NCI-H1436 (cell line): ENCODE data around the gene MSL2.
A peak's percentile ranks its signal among the peaks of the same experiment; 100 is the strongest.
"Not testable (repeated sequence)": the region's sequence is repeated elsewhere in the genome, so short reads cannot be mapped to it uniquely, and the experiment has no call there.

Experiments used
- DNase-seq: peaks from one replicate; lab custom pipeline; 2025; lab: John Stamatoyannopoulos, UW

MSL2 gene

DNA sequence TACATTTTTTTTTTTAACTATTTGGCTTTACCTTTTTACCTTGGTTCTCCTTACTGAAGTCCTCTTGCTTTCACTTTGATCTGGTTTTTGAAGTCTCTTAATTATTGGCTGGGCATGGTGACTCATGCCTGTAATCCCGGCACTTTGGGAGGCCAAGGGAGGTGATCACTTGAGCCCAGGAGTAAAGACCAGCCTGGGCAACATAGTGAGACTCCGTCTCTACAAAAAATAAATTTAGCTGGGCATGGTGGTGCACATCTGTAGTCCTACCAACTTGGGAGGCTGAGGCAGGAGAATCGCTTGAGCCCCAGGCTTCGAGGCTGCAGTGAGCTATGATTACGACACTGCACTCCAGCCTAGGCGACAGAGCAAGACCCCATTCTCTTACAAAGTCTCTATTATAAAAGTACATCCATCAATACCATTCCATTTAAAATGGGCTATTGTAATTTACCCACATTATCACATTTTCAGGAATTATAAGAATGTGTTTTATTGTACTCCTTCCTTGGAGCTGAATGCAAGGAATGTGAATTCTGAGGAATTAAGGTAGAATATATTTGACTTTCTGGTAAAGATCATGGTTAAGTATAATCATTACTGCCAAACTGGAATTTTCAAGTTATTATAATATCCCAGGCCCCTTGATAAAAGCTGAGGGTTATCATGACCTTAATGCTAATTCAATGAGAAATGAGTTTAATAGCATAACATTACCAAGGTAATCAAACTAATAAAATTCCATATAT is 49.0 kb downstream of the MSL2 start:
- DNase-seq: no peak

DNA sequence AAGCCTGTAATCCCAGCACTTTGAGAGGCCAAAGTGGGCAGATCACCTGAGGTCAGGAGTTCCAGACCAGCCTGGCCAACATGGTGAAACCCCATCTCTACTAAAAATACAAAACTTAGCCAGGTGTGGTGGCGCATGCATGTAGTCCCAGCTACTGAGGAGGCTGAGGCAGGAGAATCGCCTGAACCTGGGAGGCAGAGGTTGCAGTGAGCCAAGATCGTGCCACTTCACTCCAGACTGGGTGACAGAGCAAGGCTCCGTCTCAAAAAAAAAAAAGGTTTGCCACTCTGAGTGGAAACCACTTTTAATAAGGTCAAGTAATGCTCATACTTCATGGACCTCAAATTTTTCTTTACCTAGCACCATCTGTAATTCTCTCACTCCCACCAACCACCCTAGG is 51.7 kb downstream of the MSL2 start:
- DNase-seq: not testable (repeated sequence)

DNA sequence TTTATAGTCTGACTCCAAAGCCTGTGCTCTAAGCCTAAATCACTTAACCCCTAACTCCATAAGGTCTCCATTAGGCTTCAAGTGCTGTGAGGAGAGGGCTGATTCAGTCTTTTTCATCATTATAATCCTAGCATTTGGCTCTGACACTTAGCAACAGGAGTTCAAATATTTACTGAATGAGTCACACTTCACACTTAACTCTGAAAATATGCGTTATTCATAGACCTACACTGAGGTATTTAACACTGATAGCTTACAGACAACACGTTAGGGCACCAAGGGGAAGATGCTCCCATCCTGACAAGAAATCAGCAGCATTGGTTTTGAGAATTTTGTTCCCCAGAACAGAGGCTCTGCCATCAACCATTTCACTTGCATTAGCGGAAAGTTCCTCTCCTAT is 53.5 kb downstream of the MSL2 start:
- no peak for DNase-seq

DNA sequence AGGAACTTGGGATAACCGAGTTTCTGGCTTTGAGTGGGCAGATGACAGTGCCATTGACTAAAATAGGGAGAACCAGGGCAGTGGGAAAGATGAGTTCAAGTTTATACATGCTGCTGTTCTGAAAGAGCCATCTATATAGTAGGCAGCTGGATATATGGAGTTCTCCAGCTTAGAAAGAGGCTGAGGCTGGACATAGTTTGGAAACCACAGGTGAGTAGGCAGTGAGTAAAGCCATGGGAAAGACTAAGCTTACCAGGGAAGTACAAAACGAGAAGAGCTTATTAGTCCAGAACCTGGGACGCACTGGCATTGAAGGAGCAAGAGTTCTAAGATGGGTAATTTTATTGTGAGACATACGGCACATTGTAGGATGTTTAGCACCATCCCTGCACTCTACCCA is 54.2 kb downstream of the MSL2 start:
- no peak for DNase-seq

DNA sequence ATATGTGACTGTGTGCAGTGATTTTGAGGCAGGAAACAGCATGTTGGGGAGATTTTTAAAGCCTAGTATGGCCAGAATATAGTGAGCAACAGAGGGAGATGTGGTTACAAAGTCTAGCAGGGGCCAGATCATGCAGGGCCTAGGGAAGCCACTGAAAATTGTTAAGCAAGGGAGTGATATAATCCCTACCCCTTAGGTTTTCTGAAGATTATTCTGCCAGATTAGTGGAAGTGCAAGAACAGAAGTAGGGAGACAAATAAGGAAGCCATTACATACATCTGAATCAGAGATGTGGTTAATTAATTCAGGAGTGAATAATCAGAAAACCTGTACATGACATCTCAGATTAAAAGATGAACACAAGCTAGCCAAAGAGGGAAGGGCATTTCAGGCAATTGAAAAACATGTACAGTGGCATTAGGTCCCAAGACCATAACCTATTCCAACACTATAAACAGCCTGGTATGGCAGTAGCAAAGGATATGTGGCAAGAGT is 54.8 kb downstream of the MSL2 start:
- no peak for DNase-seq

DNA sequence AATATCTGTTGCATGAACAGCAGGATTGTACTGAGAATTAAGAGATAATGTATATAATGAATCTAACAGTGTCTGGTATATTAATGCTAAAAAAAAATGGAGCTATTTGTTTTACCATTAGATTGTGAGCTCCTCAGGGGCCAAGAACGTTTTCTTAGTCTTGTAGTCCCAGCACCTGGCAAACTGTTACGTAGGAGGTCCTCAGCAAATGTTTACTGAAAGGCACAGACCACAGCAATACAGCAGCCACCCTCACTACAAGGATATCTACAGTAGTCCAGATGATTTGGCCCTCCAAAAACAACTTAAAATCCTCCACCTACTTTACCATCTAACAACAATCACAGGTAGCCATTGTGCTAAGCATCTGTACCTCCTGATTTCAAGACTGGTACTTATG is 59.7 kb downstream of the MSL2 start:
- peak; percentile 33 for DNase-seq

DNA sequence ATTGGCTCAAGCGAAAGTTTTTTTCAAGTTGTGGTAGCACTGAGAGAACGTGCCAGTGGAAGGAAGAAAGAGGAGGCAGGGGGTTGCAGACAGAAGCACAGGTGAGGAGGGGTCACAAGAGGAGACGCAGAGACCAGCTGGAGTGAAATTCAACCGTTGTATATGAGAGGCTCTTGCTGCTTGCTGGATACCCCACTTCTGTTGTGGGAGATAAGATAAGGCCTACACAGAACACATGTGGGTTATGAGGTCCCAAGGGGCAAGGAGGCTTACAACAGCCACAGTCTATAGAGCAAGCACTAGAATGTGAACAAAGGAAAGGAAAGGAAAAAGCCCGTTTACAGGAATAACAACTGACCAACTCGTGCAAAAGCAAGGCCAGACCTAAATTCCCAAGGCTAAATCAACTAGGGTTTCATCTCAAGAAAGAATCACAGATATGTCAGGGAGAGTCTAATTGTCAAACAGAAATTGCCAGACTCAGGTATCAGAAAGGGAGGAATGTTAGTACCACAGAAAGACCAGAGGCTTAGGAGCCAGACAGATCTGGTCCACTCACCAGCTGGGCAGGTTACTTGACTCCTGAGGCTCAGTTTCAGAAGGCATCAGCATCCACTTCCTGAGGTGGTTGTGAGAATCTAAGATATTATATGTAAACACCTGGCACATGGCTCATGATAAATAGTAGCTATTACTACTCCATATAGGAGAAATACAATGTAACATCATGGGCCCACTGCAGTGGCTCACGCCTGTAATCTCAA is 60.9 kb downstream of the MSL2 start:
- DNase-seq: no peak

DNA sequence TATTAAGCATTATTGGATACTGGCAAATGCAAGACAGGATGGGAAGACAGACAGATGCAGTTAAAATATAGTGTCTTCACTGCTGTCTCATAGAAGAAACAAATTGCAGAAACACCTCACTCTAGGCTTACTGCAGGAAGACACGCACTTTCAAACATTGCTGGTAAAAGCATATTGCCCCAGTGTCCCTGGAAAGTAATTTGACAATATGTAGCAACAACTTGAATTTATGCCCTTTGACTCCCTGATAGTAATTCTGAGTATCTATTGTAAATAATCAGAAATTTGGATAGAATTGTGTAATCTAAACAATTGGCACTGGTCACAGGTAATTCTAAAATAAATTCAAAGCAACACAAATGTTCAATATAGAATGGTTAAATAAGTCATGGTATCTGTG is 62.0 kb downstream of the MSL2 start:
- DNase-seq: no peak

DNA sequence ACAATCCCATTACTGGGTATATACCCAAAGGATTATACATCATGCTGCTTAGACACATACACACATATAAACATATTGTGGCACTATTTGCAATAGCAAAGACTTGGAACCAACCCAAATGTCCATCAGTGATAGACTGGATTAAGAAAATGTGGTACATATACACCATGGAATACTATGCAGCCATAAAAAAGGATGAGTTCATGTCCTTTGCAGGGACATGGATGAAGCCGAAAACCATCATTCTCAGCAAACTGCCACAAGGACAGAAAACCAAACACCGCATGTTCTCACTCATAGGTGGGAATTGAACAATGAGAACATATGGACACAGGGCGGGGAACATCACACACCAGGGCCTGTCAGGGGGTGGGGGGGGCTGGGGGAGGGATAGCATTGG is 64.5 kb downstream of the MSL2 start:
- not testable (repeated sequence) for DNase-seq

DNA sequence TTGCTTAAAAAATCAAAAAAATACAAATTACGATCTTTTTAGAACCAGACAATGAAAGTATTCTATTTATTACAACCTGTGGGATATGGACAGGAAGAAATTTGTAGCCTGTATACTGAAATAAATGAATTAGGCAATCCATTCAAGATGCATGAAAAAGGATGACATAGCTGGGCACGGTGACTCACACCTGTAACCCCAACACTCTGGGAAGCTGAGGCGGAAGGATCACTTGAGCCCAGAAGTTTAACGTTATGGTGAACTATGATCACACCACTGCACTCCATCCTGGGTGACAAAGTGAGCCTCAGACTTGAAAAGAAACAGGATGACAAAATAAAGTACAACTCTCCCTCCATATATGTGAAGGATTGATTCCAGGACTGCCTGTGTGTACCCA is 74.1 kb downstream of the MSL2 start:
- no peak for DNase-seq

DNA sequence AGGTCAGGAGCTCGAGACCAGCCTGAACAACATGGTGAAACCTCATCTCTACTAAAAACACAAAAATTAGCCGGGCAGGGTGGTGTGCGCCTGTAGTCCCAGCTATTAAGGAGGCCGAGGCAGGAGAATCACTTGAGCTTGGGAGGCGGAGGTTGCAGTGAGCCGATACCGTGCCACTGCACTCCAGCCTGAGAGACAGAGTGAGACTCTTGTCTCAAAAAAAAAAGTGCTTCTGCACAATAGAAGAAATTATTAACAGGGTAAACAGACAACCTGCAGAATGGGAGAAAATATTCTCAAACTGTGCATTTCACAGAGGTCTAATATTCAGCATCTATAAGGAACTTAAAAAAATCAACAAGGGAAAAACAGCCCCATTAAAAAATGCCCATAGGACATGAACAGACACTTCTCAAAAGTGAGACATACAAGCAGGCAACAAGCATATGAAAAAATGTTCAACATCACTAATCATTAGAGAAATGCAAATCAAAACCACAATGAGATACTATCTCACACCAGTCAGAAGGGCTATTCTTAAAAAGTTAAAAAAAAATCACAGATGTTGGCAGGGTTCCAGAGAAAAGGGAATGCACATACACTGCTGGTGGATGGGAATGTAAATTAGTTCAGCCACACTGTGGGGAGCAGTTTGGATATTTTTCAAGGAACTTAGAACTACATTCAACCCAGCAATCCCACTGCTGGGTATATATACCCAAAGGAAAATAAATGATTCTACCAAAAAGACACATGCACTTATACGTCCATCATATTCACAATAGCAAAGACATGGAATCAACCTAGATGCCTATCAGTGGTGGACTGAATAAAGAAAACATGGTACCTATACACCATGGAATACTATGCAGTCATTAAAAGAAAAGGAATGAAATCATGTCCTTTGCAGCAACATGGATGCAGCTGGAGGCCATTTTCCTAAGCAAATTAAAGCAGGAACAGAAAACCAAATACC is 75.5 kb downstream of the MSL2 start:
- no peak for DNase-seq

DNA sequence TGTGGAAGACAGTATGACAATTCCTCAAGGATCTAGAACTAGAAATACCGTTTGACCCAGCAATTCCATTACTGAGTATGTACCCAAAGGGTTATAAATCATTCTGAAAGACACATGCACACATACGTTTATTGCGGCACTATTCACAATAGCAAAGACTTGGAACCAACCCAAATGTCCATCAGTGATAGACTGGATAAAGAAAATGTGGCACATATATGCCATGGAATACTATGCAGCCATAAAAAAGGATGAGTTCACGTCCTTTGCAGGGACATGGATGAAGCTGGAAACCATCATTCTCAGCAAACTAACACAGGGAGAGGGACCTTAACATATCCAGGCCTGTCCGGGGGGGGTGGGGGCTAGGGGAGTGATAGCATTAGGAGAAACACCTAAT is 76.4 kb downstream of the MSL2 start:
- not testable (repeated sequence) for DNase-seq

DNA sequence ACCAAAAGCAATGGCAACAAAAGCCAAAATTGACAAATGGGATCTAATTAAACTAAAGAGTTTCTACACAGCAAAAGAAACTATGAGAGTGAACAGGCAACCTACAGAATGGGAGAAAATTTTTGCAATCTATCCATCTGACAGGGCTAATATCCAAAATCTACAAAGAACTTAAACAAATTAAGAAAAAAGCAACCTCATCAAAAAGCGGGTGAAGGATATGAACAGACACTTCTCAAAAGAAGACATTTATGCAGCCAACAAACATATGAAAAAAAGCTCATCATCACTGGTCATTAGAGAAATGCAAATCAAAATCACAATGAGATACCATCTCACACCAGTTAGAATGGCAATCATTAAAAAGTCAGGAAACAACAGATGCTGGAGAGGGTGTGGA is 76.8 kb downstream of the MSL2 start:
- not testable (repeated sequence) for DNase-seq

DNA sequence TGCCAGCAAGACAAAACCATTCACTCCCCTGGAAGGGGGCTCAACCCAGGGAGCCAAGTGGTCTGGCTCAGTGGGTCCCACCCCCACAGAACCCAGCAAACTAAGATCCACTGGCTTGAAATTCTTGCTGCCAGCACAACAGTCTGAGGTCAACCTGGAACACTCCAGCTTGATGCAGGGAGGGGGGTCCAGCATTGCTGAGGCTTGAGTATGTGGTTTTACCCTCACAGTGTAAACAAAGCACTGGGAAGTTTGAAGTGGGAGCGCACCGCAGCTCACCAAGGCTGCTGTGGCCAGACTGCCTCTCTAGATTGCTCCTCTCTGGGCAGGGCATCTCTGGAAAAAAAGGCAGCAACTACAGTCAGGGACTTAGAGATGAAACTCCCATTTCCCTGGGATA is 81.7 kb downstream of the MSL2 start:
- no peak for DNase-seq

DNA sequence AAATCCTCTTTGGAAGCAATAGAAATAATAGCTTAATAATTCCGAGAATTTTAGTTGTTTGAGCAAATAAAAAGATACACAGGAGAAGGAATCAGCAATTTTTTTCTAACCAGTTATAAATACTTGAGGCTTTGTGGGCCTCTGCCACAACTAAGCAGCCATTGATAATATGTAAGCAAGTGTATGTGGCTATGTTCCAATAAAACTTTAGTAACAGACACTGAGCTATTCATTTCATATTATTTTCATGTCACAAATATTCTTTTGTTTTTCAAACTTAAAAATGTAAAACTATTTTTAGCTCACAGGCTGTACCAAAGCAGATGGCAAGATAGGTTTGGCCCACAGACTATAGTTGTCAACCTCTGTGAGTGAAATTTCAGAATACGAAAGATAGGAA is 85.7 kb downstream of the MSL2 start:
- no peak for DNase-seq

DNA sequence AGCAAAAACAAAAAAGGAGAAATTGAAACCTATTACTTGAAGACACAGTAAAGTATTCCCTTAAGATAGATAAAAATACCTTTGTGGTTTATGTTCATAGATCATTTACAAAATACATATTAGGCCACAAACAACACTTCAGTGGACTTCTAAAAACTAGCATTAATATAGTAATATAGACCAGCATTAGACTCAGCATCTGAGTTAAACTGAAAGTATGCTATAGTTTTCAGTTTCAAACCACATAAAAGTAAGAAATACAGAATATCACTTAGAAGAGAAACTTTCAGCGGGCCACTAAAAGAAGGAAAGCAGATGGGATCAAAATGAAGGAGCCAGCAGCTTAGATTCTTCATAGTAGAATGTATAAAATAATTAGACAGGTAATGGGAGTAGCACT is 86.6 kb downstream of the MSL2 start:
- no peak for DNase-seq

DNA sequence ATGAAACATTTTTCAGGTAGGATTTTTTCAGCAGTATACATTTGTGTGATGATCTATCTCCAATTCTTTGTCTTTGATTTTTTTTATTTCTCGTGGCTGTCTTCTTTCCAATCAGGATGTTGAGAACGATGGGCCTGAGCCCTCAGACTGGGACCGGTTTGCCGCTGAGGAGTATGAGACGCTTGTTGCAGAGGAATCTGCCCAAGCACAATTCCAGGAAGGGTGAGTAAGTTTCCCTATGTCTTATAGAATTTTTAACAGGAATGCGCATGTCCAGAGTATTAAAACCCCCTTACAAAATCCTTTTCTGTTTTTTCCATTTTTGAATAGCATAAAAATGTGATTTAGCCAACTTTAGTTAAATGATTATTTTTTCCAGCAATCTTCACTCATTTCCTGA is 90.0 kb downstream of the MSL2 start:
- DNase-seq: no peak

DNA sequence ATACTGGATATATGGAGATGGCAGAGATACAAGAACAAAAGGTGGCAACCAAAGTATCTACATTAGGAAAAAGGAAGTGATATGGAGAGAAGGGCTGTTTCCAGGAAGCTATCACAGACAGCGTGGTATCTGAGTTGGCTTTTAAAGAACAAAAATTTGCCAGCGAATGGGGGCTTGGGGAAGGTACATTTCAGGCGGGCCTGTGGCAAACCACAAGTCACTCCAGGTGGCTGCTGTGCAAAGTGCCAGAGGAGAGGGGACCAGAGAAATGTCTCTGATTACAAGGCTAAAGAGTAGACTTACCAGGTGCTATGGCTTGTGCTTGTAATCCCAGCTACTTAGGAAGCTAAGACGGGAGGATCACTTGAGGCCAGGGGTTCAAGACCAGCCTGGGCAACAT is 91.1 kb downstream of the MSL2 start:
- no peak for DNase-seq
